HG03575 (cell line): ENCODE measurements around the gene C5orf22.

Source experiments
- ATAC-seq: cut with Tn5 transposase; IDR thresholded peaks from one replicate; pipeline ENCODE4 v1.9.1; 2021; ENCODE audit not compliant: unreplicated experiment, insufficient number of reproducible peaks, low FRiP score; ENCODE audit errors: extremely low read depth

Gene C5orf22

GRCh38 chr5:31531888-31532547 lies at the start of gene C5orf22, which contains the start of gene DROSHA:
Gene C5orf22 (plus strand): TSS chr5:31532301. CDS start chr5:31532393, 92 bp downstream.
Gene DROSHA (minus strand): TSS chr5:31532093. CDS start chr5:31529059, 3,034 bp downstream.
- peak; percentile 86 for ATAC-seq

DNA sequence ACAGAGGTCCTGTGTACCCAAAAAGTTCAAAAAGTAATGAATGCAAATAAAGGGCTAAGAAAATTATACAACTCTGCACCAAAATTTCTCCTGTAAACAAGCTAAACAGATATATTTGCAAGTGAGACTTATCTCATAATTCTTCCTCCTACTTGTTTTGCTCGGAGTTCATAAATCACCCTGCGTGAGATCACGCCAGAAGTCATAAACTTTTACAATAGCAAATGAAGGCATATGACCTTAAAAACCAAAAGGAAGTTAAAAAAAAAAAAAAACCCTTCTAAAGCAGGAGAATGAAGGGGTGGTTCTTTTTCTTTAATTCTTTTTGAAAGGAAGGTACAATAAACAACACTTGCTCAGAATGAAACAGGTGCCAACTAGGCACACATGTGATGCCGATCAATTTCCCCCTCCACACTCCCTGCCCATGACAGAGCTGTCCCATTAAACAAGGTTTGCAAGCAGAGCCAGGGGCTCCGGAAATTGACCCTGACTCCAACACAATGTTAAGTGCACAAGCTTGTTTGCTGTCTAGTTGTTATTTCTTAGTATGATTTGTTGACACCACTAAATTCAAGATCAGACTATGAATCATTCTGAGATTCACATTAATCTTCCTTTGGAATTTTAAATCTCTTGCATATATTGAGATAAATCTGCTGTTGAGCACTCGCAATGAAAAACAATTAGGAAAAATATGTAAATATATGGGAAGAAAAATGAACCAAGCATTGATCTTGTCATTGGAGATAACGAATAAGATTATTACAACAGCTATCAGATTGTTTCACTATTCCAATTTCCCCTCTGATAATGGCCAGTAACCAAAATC lies 46.5 kb upstream of the C5orf22 start:
- ATAC-seq = no peak

- no peak for ATAC-seq
Measured at GRCh38 chr5:31486441-31486840, 45.7 kb upstream of the C5orf22 start.

DNA sequence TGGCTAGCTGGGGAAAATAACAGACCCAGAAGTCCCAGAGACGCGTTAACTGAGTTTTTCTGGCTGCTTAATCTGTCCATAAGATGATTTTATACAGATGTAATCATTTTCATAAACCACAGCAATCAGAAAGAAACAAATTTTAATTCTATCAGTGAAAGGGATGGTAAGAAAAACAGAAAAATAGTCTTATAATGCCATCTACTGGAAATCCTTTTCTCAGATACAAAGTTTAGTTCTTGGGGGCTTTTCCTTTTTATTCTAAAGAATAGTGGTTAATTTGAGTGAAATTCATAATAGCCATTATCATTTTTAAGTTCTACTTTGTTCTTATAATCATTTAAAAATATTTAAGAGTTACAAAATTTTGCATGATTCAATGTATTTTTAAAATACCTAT lies 44.6 kb upstream of the C5orf22 start:
- no peak for ATAC-seq

DNA sequence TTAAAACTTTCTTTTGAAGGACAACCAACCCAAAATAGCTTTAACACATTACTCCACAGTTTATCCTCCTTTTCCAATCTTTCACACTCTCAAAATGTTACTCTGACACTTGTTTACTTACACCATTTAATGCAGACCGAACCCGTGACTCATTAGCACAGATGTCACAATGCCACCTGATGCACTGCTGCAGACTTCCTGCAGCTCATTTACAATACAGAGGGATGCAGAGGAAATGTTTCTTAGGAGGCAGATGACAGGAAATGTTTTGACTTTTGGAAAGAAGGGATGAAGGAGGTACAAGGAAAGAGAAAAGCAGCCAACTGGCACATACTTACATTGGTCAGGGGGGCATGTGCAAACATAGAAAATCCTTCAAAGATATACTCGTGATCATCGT lies 39.2 kb upstream of the C5orf22 start:
- ATAC-seq = no peak

DNA sequence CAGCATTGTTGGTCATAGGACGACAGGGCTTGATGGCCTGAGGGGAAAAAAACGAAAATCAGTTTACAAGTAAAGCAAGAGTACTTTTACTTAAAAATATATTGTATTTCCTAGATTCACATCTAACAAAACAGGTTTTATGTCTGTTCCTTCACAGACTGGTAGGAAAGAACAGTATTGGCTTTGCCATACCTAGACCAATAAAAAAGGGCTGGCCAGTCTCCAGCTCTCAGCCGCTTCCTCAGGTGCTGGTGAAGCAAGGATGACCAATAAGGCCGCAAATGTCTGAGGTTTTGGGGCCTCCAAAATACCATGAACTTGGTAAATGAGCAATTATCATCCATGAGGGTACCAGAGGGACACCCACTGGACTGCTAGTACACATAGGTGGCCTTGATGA lies 36.8 kb upstream of the C5orf22 start:
- ATAC-seq = no peak

- ATAC-seq = no peak
Measured at GRCh38 chr5:31496301-31496700, 35.8 kb upstream of the C5orf22 start.

- ATAC-seq = no peak
Measured at GRCh38 chr5:31496891-31497290, 35.2 kb upstream of the C5orf22 start.

- ATAC-seq = no peak
Measured at GRCh38 chr5:31500256-31500655, 31.8 kb upstream of the C5orf22 start.

GRCh38 chr5:31502506-31502905 lies 29.6 kb upstream of the C5orf22 start:
- no peak for ATAC-seq

- ATAC-seq = no peak
Measured at GRCh38 chr5:31504529-31504928, 27.6 kb upstream of the C5orf22 start.

DNA sequence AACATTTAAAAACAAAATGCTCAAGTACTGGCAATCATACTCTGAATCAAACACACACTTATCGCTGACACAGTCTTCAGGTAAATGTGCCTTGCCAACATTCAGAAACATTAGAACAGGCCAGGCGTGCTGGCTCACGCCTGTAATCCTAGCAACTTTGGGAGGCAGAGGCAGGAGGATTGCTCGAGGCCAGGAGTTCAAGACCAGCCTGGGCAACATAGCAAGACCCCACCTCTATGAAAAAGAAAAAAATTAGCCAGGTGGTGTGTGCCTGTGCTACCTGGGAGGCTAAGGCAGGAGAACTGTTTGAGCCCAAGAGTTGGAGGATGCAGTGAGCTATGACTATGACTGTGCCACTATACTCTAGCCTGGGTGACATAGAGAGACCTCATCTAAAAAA lies 20.8 kb upstream of the C5orf22 start:
- ATAC-seq = no peak

DNA sequence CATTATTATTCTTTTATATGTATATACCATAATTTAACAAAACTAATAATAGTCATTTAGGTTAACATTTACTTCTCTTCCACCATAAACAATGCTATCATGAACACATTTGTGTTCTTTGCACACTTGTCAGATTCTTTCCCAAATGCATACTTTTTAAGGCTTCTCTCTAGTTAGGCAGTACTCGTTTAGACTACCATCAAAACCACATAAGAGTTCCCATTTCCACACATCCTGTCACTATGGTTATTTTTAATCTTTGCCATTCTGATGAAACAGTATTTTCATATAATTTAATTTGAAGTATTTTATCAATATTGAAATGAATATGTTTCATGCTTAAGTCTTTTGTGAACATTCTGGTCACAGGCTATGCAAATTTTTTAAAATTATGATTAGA lies 15.3 kb upstream of the C5orf22 start:
- no peak for ATAC-seq

DNA sequence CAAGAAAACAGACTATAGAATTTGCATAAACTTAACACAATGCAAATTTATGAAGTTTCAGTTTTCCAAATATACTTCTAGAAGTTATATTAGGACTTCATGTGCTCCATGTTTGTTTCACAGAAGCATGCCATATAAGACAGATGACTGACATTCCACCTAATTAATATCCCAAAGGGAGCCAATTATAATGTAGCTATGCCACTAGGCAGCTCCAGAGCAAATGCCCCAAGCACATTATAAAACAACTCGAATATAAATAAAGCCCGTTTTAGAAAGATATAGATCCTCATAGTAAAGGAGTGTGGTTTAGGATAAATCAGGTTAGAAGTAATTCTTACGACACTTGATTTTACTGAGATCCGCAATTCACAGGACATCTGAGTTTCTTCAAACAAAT lies 9.1 kb upstream of the C5orf22 start:
- ATAC-seq = no peak

DNA sequence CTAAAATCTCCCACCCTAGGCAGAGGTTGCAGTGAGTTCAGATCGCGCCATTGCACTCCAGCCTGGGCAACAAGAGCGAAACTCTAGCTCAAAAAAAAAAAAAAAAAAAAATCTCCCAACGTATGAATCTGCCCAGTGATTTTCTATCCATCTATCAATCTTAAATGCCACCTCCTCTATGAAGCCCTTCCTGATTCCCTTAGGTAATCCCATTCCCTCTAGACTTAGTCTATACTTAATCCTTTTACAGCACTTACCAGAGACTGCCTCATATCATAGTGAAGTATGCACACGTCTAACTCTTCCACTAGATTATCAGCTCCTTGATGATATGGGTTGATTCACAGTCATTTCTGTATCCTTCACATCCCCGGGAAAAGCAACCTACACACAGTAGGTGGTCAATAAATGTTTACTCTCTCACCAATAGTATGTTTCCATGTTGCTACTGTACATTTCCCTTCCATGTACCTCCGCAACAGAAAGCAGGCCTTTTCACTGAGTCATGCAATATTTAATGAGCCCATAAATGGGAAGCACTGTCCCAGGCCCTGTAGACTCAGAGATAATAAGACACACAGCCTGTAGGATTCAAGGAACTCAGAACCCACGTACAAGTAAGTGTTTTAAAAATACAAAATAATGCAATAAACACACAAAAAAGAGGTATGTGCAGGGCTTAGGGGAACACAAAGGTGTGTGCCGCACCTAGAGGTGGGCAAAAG lies 1.4 kb upstream of the C5orf22 start:
- no peak for ATAC-seq

- ATAC-seq = peak; percentile 1
Measured at GRCh38 chr5:31531543-31531887, 586 bp upstream of the C5orf22 start.

DNA sequence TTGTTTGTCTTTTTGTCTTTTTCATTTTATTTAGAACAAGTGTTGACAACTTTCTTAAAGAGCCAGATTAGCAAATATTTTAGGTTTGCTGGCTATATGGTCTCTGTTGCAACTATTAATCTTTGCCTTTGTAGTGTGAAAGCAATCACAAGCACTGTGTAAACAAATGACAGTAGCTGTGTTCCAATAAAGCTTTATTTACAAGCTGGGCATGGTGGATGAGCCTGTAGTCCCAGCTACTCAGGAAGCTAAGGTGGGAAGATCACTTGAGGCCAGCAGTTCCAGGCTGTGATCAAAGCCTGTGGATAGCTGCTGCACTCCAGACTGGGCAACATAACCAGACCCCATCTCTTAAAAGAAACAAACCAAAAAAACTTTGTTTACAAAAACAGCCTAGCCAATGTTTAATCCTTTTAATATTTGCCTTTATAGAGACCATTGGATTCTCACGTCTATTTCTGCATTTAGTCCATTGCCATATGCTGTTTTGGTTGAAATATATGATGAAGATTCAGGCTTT lies 2.5 kb downstream of the C5orf22 start:
- no peak for ATAC-seq

DNA sequence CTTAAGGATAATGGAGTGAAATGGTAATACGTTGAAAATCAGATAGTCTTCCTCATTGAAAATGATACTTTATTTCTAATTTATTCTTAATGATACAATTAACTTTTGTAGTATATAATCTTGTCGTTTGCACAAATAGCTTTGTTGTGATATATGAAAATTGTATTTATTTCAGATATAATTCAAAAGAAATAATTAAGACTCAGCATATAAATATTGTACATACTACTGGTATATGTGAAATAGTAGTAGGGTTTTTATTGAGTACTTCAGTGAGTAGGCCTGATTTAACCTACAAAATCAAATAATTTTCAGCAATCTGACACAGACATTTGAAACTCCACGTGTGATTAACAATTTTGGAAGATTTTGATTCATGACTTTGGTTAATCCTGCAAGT lies 4.8 kb downstream of the C5orf22 start:
- ATAC-seq = no peak

DNA sequence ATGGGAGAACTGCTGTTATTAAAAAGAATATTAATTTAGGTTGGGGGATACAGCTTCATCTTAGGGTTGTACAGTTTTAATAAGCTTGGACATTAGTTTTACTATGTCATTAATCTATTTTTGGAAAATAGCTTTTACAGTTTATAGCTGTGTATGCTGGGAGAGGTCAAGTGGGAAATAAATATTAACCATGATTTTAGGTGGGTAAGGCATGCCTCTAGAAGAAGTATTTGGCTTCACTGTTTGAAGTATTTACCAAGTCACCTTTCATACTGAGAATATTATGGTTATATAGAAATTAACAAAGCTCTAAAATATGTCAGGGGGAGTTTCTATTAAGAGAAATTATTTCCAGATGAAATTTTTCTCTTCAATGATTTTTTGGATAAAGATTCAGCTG lies 5.2 kb downstream of the C5orf22 start:
- ATAC-seq = no peak

DNA sequence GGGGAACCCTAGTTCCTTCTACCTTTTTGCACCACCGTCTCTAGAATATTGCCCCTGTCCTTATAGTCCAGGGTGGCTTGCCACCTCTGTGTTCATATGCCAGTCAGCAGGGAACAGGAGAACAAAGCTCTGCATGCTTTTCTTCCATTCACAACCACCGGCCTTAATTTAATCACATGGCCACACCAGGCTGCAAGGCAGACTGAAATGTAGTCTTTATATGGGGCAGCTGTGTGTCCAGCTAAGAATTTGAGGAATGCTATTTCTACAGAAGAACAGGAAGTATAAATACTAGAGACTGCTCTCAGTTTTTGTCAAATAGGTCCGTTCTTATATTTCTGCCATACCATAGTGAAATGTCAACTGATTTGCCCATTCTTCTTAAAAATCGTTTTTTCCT lies 5.8 kb downstream of the C5orf22 start:
- no peak for ATAC-seq
